ENCODE data around the gene COX20. TPM values are rescaled to one million over a fixed set of nuclear protein-coding genes. Genes with fewer than 3 reads are reported as not detected.

Gene COX20
- total RNA-seq, 1 experiment from 2014 or later: 56.8 TPM

GRCh38 chr1:244851546-244852231, 16.2 kb downstream of the COX20 start:
- no peak for DNase-seq (ENCODE audit: low read depth)

DNA sequence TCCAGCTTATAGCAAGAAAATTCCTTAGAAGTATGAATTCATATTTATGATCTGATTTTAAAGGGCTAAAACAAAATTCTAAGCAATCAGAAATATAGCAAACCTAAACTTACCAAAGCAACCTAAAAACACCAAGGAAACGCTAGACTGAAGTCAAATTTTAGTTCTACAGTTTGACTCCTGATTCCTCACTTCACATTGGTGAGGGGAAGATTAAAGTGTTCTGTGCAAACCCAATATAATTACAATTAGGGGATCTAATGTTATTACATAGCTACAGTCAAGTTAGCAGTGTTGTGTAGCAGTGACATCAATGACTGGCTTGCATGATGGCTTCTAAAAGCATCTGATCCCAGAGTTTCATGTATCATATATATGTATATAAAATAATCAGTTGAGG, 17.2 kb downstream of the COX20 start:
- DNase-seq (ENCODE audit: low read depth): no peak

DNA sequence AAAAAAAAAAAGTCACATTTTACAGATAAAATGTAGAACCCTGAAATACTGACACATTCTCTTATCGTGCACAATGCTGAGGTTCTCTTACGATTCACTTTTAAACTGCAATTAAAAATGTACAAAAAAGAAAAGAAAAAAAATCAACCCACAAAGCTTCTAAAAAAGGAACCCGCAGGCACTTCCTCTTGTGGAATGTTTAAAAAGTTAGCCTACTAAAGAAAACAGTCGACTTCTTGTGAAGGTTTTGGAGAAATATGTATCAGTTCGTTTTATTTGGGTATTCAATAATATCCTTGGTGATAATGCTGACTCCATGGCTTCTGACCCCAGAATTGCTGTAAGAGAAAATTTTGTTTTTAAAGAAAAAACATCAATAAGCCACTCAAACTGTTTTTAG, 18.7 kb downstream of the COX20 start:
- DNase-seq (ENCODE audit: low read depth): no peak

GRCh38 chr1:244854865-244855578, 19.6 kb downstream of the COX20 start:
- DNase-seq (ENCODE audit: low read depth): no peak

DNA sequence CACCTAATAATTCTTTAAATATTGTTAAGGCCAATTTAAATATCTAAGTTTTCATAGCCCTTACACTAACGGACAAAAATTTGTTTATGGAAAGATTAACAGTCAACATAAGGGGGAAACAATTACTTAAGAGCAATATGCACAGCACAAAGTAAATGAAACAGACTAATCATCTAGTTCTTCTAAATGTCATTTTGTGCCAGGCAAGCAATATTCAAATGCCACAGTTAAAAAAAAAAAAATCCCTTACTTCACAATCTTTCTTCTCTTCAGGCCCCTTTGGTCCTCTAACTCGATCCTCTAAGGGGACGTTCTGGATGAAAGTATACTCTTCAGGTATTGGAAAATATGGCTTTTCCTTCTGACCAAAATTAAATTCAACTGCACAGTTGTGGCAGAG, 22.3 kb downstream of the COX20 start:
- DNase-seq (ENCODE audit: low read depth): no peak

DNA sequence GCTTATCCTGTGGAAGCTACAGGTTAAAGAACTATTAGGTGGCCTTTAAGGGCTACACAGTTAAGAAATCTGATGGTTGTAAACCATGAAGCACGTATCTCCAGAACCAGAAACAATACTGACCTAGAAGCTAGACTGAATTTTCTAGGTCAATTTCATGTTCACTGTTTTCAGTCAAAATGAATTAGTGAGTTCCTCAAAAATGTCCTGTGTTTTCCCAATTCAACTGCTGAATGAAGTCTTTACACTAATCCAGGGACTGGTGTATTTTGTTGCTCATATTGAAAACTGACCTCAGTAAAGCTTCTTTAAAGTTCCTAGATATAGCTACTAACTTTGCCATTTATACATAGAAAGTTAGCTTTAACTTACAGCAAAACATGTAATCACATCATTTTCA, 22.9 kb downstream of the COX20 start:
- no peak for DNase-seq (ENCODE audit: low read depth)

DNA sequence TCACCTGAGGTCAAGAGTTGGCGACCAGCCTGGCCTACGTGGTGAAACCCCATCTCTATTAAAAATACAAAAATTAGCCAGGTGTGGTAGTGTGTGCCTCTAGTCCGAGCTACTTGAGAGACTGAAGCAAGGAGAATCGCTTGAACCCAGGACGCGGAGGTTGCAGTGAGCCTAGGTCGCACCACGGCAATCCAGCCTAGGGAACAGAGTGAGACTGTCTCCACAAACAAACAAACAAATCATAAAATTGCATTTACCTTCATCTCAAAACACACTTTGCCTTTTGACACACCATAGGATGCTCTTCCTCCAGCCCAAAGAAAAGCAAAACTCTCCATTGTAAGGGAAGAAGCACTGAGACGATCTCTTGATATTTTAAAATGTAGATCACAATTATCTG, 24.6 kb downstream of the COX20 start:
- no peak for DNase-seq (ENCODE audit: low read depth)

- no peak for DNase-seq (ENCODE audit: low read depth)
Measured at GRCh38 chr1:244860914-244861610, 25.6 kb downstream of the COX20 start.

DNA sequence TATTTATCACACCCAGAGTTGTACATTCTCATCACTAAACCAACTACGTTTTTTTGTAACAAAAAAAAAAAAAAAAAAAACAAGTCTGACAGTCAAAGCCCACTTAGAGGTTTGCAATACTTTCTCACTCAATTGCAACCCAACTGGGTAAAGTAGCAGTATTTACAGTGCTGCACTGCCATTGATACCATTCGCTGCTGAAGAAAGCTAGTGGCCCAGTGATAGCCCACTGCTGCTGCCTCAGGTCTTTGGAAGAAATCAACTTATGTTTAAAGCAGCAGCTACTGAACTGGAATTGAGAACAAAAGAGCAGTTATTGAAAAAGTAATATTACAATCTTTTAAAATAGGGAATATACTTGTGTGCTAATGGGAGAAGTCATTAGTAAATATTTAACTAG, 26.2 kb downstream of the COX20 start:
- DNase-seq (ENCODE audit: low read depth): no peak

DNA sequence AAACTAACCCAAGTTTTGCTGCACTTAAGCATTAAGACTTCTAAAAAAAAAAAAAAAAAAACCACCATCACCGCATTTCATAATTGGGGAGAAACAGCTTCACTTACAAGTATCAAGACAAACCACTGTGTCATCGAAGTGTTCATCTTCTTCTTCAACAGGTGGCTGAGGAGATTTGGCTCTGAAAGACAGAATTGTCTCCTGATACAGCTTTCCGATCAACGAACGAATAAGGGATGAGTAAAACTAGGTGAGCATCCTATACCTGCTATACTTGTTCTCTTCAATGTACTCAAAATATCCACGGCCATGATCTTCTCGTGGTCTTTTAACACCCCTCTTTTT, 26.9 kb downstream of the COX20 start:
- DNase-seq (ENCODE audit: low read depth): no peak

- DNase-seq (ENCODE audit: low read depth): peak; percentile 91
Measured at GRCh38 chr1:244862699-244863490, 27.4 kb downstream of the COX20 start.

- no peak for DNase-seq (ENCODE audit: low read depth)
Measured at GRCh38 chr1:244863491-244864252, 28.2 kb downstream of the COX20 start.

- DNase-seq (ENCODE audit: low read depth): peak; percentile 97
Measured at GRCh38 chr1:244864253-244865027, 29.0 kb downstream of the COX20 start, which contains the start of gene HNRNPU. HNRNPU (minus strand) TSS chr1:244864543; CDS start chr1:244864307, 236 bp downstream.

GRCh38 chr1:244865028-244865371, 29.5 kb downstream of the COX20 start:
- no peak for DNase-seq (ENCODE audit: low read depth)

GRCh38 chr1:244865820-244866219, 30.4 kb downstream of the COX20 start:
- DNase-seq (ENCODE audit: low read depth): no peak

DNA sequence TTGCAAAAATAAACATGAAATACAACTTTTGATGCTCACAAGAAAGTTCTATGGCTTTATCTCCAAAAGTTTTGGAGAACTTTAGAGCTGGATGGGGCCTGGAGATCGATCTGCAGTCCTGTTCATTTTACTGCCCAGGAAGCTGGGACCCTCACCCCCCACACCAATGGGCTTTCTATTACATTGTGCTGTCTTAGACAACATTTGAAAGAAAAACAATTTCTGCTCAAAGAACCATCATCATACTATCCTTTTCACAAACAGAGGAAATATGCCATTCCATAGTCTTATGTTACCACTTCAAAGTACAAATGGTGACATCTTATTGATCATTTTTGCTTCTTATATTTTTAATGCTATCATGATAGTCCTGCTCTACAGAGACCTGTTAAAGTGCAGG, 30.9 kb downstream of the COX20 start:
- DNase-seq (ENCODE audit: low read depth): no peak

GRCh38 chr1:244868484-244869363, 33.3 kb downstream of the COX20 start:
- no peak for DNase-seq (ENCODE audit: low read depth)

- no peak for DNase-seq (ENCODE audit: low read depth)
Measured at GRCh38 chr1:244869364-244869827, 33.9 kb downstream of the COX20 start.

DNA sequence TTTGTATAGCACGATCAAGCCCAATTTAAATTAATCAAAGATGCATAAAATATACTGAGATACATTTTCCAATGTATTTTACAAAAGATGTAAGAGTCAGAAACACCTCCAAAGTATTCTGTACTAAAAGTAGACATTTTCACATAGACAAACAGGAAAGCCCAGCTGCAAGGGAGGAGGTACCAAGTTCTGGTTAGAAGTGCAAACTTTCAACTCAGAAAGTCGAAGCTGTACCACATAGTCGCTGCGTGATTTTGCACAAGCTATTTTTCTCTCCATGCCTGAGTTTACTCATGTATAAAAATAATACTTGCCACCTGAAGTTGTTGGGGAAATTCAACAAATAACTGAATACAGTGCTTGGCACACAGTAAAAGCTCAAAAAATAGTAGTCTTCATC, 34.5 kb downstream of the COX20 start:
- DNase-seq (ENCODE audit: low read depth): no peak
